Measurements from ENCODE around the gene VIL1. TPM values are rescaled to one million over a fixed set of nuclear protein-coding genes. Genes with fewer than 3 reads are reported as not detected.

Gene VIL1
- total and polyA plus RNA-seq, 2 of the 4 experiments (the other 2 are of a cell fraction) = not detected

- in situ Hi-C loops (cut with MboI; ENCODE audit: low sequenced_read_pairs) = no loop called here
- H3K9me3 ChIP-seq (ENCODE audit: control insufficient read depth, insufficient read depth, low read length) = no peaks in the 10 kb centered on the region
- no peak overlapping the region for H4K91ac ChIP-seq (ENCODE audit: insufficient read depth, low read depth, low read length)
- H3K56ac ChIP-seq (ENCODE audit: extremely low read depth, insufficient read depth, low read length) = no peak overlapping the region
- no peak overlapping the region for H2BK120ac ChIP-seq (ENCODE audit: low read depth, low read length)
- H3K4ac ChIP-seq (ENCODE audit: low read depth, low read length) = no peak overlapping the region
- H2AFZ ChIP-seq (replicated peaks; ENCODE audit: low read length, poor library complexity) = no peak overlapping the region
- CTCF ChIA-PET = interaction anchor here (0.5 kb wide), 1 partner anchor 65 kb away, joined by 3 read pairs; no protein-coding TSS in a partner anchor
- H3K18ac ChIP-seq (ENCODE audit: low read depth, low read length) = no peak overlapping the region
- H3K4me3 ChIP-seq (ENCODE audit: insufficient read depth, low read depth, low read length) = no peak overlapping the region
- no peak overlapping the region for H2BK15ac ChIP-seq (ENCODE audit: low read depth, low read length)
- ATAC-seq (ENCODE audit: low read depth) = no peak
- intact Hi-C loops (cut with micrococcal nuclease) = no loop called here
- BruUV-seq (replicated peaks) = no TSS peak
- no peak for DNase-seq
- no peak overlapping the region for H4K5ac ChIP-seq (ENCODE audit: low read depth, low read length)
- H2AK5ac ChIP-seq (ENCODE audit: low read depth, low read length) = no peak overlapping the region
- H3K4me2 ChIP-seq (ENCODE audit: low read depth, low read length) = no peak overlapping the region
- no peak overlapping the region for H2BK5ac ChIP-seq (ENCODE audit: low read depth, low read length, poor library complexity, severe bottlenecking)
- peaks cover 12% of the 10 kb centered on the region for H3K36me3 ChIP-seq (ENCODE audit: control insufficient read depth, insufficient read depth, low read length)
- dilution Hi-C loops (cut with HindIII; ENCODE audit: low sequenced_read_pairs, unreplicated experiment) = no loop called here
- no peak overlapping the region for H4K8ac ChIP-seq (ENCODE audit: low read depth in 2 of 2, low read length in 2 of 2)
- no peaks in the 10 kb centered on the region for H3K27me3 ChIP-seq (ENCODE audit: control insufficient read depth, insufficient read depth, low read length)
- TF ChIP-seq SMC3 (IDR thresholded peaks at IDR 0.05; ENCODE audit: low read depth, low read length) (no peak), POLR2A (IDR thresholded peaks at IDR 0.05; ENCODE audit: low read depth, low read length) (no peak), MAFK (IDR thresholded peaks at IDR 0.05; ENCODE audit: low read depth, low read length) (0 out of 2 replicates have a peak, but pooled peaks have one; percentile 22), BHLHE40 (IDR thresholded peaks at IDR 0.05; ENCODE audit: low read depth, low read length) (no peak)
- POLR2A ChIA-PET (ENCODE audit: unreplicated experiment) = no interaction called here
- H2AK9ac ChIP-seq (replicated peaks; ENCODE audit: low read depth, low read length, poor library complexity) = no peak overlapping the region
- H3K14ac ChIP-seq (replicated peaks; ENCODE audit: low read depth, low read length) = no peak overlapping the region
- H2BK20ac ChIP-seq (ENCODE audit: low read depth, low read length) = no peak overlapping the region
- H3K27ac ChIP-seq (ENCODE audit: insufficient read depth, low read length) = no peak overlapping the region
- H3K23ac ChIP-seq (ENCODE audit: low read depth, low read length) = no peak overlapping the region
- no peaks in the 10 kb centered on the region for H3K4me1 ChIP-seq (ENCODE audit: control insufficient read depth, insufficient read depth, low read length)
- no peaks in the 10 kb centered on the region for H3K9me1 ChIP-seq (ENCODE audit: insufficient read depth, low read length)
- H4K20me1 ChIP-seq (ENCODE audit: insufficient read depth, low read length) = no peaks in the 10 kb centered on the region
- H3K9ac ChIP-seq (ENCODE audit: low read depth, low read length) = no peak overlapping the region
- WGBS, 2 experiments (ENCODE audit: extremely low coverage in 2 of 2, insufficient read length in 1 of 2) = no CpG with 5 or more reads among the region's 3 CpGs
- no peaks in the 10 kb centered on the region for H3K79me1 ChIP-seq (ENCODE audit: low read depth in 1 of 2, low read length in 2 of 2)
Observed at GRCh38 chr2:218456849-218457248, 37.9 kb downstream of the VIL1 start.
